Activated CD8-positive, alpha-beta memory T cell treated with anti-CD3 and anti-CD28 coated beads for 24 hours (primary cell): ENCODE measurements around the gene KRT39.

Experiments used
- DNase-seq: peaks from one replicate; pipeline ENCODE4 v3.0.0-alpha.2; 2020

Gene KRT39

DNA sequence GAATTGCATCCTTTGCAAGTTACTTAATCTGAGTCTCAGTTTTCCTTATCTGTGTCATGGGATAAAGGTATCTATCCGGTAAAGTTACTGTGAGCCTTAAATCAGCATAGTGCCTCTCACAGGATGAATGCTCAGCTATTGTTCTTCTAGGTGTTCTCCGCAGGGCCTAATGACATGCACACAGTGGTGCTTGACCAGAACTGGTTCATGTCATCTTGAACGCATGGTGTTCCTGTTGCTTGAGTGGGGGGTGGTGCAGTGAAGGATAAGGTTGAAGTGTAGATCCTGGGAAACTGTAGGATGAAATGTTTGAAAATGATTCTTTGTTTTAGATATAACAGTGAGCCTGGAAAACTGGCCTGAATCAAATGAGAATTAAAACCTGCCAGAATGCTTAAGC lies 13.4 kb upstream of the KRT39 start:
- DNase-seq, result no peak

DNA sequence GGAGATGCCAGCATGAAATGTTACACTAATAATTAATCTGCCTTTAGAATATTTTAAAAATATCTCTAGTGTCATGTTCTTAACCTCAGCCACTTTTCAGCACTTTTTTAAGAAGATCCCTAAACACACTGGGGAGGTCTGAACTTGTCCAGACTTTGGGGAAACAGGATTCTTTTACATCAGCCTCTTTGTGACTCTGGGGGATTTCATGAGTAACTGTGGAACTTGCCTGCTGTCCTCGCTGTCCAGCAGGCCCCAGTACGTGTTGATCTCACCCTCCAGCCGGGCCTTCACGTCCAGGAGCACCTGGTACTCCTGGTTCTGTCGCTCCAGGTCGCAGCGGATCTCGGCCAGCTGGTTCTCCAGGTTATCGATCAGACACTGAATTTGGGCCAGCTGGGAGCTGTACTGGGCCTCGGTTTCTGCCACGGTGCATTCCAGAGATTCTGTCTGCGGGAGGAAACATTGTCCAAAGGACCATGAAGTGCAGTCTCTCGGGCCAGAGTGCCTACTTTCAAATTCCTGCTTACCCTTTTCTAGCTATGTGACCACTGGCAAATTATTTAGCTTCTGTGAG lies 11.9 kb upstream of the KRT39 start:
- DNase-seq, result no peak

DNA sequence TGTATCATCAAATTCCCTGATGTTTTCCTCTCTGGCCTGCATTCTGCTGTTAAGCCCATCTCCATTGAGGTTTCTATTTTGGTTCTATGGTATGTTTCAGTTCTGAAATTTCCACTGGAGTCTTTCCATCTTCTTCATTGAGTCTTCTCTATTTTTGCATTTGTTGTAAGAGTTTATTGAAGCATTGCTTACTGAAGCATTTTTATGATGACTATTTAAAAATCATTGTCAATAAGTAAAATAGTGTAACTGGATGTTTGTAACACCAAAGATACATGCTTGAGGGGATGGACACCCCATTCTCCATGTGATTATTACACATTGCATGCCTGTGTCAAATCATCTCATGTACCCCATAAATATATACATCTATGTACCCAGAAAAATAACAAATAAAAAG lies 8.8 kb upstream of the KRT39 start:
- no peak for DNase-seq

DNA sequence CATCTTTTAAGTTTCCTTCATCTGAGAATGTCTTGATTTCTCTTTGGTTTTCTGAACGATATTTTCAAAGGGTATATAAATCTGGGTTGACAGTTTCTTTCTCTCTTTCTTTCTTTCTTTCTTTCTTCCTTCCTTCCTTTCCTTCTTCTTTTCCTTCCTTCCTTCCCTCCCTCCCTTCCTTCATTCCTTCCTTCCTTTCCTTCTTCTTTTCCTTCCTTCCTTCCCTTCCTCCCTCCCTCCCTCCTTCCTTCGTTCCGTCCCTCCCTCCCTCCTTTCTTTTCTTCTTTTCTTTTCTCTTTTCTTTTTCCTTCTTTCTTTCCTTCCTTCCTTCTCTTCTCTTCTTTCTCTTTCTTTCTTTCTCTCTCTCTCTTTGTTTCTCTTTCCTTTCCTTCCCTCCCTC lies 7.6 kb upstream of the KRT39 start:
- DNase-seq, result no peak

DNA sequence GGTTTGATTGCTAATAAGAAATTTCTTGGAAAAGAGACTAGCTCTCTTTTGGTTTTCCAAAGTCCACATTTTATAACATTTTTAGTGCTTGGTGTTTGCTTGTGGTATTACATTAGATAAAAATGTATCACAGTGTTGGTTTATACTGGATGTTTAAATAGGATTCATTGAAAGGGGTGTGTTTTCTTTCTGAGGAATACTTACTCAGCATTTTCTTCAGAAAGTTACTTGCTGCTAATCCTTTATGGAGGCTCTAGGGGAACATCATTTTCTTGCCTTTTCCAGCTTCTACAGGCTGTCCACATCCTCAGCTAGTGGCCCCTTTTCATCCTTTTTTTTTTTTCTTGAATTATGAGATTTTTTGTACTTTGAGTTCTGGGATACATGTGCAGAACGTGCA lies 834 bp upstream of the KRT39 start:
- no peak for DNase-seq

DNA sequence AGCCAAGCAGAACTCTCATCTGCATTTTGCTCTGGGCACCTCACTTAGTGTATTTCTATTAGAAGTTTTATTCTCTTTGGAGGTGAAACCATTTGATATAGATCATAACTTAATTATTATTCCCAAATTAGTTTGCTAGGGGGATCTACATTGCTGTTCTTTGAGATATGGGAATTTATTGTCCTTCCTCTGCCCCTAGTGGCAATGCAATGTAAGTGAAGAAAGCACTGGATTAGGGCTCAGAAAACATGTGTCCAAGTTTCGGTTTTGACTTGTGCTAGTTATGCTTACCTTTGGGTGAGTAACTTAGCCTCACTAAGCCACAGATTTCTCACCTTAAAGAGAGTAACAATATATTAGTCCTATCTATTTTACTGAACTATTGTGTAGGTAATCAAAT lies 2.9 kb downstream of the KRT39 start:
- DNase-seq, result no peak

DNA sequence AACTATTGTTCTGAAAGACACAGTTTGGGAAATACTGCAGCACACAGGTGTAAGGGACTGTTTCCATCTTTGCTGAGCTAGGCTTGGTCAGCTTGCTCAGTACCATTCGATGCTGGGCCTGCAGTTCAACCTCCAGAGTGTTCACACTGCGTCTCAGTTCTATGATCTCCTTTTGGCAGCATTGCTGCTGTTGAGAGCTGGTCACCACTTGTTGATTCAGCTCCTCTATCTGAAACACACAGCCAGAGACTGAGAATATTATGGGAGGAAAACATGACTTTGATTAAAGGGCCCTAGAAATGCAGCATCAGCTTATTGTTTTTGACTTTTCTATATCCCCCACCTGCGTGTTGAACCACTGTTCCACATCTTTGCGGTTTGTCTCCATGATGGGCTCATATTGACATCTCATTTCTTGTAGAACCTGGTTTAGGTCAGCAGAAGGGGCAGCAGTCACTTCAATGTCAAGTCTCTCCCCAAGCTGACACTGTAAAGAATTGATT lies 4.6 kb downstream of the KRT39 start:
- DNase-seq, result no peak

DNA sequence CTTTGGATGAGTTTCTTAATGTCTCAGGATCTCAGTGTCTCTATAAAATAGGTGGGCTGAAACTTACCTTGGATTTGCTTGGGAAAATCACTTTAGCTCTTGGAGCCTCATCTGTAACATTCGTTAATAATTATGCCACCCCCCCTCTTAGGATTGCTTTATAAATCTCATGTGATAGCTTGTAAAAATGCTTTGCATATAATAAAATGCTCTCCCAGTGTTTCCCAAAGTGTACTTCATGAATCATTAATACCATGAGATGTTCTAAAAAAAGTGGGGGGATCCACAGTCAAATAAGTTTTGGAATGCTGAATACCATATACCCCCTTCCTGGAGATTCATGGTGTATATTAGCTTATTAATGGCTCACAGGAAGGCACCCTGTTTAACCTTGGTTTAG lies 5.2 kb downstream of the KRT39 start:
- DNase-seq, result no peak

DNA sequence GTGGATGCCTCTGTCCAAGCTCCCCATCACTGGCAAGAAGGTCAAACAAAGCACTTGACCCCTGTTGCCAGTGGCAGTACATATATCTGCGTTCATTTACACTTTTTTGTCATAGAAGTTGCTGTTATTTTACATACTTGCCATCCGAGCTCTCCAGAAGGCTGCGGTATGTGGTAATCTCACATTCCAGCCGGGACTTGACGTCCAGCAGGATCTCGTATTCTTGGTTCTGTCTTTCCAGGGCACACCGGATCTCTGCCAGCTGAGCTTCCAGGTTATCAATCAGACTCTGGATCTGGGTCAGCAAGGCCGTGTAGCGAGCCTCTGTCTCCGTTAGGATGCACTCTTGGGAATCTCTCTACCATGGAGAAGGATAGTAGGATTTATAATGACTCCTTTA lies 6.6 kb downstream of the KRT39 start:
- no peak for DNase-seq

DNA sequence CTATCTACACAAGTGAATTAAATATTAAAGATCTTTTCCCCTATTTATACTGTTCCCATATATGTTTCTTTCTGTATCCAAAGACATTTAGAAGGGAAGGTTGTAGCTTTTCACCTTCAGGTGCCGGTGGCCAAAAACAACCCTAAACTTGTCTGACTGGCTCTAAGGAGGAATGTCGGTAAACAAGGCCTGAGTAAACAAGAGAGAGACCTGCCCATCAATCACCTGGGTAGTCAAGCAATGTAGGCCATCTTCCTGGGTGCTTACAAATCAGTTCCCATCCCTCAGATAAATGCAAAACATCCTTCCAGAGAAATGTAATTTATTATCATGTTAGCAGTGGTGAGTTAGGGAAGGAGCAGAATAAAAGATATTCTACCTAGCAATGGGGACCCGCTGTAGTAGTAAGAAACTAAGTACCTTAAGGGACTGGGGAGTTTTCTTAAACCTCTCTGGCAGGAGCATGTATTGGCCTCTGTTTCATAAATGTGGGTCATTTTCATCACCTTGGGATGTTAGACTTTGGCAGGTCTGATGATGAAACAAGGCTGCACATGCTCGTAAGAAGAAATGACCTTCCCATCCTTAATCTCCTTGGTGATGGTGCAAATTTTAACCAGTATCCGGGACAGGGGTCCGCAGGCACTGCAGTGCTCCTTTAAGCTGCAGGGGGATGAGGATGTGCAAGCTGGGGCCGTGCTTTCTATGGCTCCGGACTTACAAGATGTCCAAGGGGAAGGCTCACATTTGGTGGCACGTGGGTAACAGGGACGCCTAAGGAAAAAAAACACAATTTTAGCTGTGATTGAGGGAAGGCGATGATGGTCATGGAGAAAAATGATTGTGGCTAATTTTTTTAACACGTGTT lies 8.4 kb downstream of the KRT39 start:
- DNase-seq, result no peak

DNA sequence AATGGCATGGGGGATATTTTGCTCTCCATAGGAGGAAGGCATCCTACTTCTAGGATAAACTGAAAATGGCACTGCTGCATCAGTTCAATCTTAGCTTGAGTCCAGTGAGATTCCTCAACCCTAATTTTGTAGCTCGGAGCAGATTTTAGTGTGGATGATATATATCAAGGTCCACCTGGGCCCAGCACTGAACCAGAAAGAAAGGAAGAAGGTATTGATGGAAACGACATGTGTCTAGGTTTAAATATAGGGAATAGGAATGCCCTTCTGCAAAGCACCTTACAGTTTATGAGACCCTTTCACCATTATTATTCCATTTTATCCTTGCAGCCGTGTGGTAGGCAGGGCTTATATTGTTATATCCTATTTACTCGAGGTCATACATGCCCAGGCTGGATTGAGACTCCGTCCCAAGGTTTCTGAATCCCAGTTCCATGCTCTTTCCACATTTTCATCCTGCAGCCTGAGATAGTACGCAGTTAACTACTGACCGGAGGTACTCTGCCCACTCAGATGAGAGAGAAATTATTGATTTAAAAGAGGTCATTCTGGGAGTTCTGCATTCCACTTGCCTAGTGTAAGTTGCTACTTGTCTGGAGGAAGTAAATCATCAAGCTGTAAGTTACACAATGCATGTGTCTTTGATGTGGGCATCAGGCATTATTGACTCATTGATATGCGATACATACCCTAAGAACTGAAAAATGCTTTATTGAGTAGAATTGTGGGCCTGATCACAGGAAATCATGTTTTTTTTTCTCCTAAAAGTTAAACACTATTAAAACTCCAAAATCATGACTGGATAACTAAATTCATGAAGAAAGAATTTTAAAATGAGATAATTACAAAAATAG lies 10.1 kb downstream of the KRT39 start:
- DNase-seq, result no peak

DNA sequence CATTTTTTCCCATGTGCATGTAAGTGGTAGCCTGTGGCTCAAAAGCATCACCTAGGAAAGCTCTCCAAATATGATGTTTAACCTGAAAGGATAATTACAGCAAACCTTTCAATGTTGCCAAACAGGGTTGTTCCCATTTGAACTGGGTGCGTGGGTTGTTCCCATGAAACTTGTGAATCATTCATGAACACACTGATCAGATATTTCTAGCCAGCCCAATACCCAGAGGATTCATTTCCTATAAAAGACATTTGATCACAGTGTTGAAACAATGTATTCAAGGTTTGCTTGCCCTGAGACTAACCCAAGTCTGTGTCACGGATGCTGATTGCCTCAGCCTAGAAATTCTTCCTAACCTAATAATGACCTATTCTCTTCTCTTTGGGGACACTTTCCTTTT lies 12.9 kb downstream of the KRT39 start:
- DNase-seq, result no peak

DNA sequence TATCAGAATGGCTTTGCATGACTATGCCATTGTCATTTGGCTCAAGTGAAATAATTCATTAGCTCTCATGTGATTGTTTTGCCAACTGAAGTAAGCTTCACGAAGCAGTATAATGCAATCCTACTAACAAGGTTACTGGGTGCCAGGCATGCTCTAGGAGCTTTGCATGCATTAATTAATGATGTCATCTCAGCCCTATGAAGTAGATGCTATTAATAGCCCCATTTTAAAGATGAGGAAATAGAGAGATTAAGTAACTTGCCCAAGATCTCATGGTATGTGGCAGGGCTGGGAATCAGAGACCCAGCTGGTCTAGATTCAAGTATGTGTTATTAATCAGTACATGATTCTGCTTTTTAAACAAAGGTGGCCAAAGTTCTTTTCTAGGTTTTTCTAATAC lies 14.1 kb downstream of the KRT39 start:
- no peak for DNase-seq

DNA sequence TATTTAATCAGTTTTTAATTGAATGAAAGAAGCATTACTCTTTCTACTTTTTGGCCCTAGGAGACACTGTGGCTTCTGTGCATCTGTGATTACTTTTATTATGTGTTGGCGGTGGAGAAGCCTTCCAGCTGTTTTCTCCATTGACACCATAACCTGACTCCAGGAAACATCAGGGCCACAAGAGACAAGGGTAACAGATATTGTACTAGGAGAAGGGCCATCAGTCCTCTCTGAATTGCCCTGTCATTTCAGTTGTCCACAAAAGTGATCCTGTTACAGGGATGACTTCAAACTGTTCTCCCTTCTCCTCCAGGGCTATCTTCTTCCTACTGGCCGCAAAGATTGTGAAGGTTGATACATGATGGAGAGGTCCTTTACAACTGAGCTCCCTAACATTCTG lies 14.6 kb downstream of the KRT39 start:
- DNase-seq, result no peak

DNA sequence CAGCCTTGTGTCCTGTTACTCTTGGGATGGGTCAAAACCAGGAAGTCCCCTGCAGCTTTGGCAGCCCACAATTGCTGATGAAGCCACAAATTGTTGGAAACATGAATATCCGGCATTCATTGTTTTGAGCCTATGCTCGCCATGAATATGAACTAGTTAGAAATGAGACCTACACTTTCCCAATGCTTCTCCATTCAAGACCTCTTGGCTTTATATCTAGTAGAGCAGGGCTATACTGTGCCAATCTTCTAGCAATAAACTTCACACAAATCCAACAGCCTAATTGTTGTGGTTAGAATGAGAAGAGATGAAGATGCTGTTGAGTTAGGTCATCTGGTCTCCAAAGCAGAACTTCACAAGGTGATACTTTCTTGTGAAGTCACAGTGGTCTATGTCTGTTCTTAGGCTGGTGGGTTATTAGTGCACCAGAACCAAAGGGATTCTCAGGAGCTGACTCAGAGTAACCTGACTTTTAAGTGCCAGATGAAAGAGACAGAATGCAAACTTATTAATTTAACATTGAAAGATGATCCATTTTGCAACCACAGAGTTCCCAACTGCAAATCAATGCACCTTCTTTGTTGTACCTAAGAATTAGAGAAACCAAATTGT lies 15.6 kb downstream of the KRT39 start:
- no peak for DNase-seq

DNA sequence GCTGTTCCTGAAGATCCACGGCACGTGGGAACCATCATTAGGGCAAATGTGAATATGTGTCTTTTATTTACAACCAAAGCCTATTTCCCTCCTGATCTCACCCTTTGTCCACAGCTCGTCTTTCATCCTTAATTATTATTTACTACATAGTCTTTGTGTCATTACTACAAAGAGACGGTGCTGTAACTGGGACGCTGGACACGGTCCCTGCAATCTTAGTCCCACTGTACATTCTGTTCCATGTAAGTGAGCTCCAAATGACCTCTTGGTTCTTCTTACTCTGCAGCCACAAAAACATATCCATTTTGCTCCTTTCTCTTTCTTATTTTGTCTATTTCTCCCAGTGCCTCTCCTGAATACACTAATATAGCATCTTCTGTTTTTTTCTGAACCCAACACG lies 16.6 kb downstream of the KRT39 start:
- no peak for DNase-seq

DNA sequence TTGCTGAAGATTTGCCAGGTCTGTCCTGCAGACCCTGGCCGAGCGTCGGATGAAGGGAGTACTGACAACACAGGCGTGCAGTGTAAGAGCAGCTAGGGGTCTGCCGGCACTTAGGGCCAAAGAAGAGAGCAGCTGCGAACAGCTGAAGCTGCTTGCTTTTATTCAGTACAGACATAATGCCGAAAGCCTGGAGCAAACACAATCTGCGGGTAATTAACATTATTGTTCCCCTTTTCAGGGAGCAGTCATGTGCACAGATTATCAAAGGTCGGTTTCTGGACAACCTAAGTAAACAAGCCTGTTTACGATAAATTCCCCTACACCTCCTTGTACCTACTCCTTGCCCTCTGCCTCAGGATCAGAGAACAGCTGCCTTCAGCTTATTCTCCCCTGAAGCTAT lies 17.3 kb downstream of the KRT39 start:
- no peak for DNase-seq

DNA sequence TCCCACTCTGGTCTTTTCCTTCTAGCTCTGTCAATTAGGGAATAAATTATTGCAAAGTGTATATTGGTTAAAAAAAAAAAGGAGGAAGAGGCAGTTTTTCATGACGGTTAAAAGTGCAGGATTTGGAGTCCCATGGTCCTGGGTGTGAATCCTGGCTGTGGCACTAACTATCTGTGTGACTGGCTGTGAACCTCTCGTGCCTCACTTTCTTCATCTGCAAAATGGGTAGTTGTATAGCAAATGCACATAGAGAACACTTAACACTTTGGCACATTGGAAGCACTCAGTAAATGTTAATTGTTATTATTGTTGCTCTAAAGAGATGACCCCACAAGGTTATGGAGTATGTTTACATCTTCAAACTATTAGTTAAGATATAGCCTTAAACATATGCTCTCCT lies 18.8 kb downstream of the KRT39 start:
- no peak for DNase-seq

DNA sequence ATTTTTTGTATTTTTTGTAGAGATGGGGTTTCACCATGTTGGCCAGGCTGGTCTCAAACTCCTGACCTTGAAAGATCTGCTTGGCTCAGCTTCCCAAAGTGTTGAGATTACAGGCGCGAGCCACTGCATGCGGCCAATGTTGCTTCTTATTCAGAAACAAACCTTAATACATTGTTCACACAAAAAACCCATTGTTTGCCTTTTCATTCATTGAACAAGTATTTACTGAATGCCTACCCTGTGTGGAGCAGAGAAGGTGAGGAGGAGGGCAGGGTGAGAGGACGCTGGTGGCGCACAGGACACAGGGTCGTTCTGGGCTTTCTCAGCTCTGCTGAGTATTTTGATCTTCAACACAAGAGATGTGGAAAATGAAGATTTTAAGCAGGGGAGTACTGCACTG lies 21.3 kb downstream of the KRT39 start:
- no peak for DNase-seq

DNA sequence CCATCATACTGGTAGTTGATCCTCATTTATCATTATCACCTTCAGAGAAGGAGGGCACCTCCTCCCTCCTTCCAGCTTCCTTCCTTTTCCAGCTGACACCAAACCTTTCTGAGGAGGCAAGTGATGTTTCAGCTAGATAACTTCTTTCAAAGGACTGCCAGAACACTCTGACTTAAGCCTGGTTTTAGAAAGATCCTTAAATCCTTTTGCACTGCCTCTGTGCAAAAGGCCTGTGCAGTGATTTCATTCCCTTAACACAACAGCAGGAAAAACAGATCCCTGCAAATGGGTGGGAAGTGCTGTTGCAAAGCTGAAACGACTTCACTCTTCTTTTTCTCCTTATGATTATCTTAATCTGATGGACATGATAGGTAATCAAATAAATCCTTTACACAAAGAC lies 22.2 kb downstream of the KRT39 start:
- no peak for DNase-seq

DNA sequence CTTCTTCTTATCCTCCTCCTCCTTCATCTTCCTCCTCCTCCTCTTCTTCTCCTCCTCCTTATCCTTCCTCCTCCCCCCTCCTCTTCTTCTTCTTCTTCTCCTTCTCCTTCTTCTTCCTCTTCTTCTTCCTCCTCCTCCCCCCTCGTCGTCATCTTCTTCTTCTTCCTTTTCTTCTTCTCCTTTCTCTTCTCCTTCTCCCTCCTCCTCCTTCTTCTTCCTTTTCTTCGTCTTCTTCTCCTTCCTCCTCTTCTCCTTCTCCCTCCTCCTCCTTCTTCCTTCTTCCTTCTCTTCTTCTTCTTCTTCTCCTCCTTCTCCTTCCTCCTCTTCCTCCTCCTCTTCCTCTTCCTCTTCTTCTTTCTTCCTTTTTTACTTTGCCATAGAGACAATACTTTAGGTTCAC lies 24.2 kb downstream of the KRT39 start:
- DNase-seq, result no peak

DNA sequence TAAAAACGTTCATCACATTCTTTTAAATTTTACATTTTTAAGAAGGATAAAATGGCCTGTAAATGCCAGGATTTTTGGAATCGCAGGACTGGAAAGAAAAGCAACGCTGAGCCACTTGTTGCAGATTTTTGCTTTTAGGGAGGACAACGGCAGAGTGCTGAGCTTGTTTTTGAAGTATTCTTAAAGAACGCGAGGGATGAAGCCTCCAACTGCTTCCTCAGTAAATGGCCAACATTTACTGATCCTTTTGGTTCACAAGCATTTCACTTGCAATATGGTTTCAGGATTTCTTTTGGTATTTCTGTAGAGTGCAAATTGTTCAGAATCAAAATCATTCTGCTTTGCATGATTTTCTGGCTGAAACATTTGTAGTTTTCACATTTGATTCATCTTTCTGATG lies 26.5 kb downstream of the KRT39 start:
- no peak for DNase-seq

DNA sequence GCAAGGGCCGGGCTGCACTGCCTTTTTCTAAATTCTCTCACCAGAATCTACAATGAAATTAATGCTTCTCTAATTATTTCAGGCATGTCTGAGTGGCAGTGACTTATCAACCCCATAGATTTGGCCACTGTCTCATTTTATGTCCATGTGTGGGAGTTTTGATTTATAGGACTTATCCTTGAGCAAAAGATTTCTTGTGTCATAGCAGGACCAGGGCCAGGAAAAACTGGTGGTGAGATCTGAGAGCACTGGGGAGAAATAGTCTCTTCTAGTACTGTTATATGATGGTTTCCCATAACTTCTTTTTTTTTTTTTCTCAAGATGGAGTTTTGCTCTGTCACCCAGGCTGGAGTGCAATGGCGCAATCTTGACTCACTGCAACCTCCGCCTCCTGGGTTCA lies 27.8 kb downstream of the KRT39 start:
- no peak for DNase-seq
